ENCODE data around the gene LIM2.
"Not testable (repeated sequence)": the region's sequence is repeated elsewhere in the genome, so short reads cannot be mapped to it uniquely, and the experiment has no call there.

Gene LIM2

GRCh38 chr19:51387924-51388389 is at the start of gene LIM2:
TSS of gene LIM2 (minus strand) at chr19:51387974. CDS start at chr19:51387443, 531 bp downstream.
- no peak for DNase-seq (ENCODE audit: low read depth, low spot score)

- no peak for DNase-seq (ENCODE audit: low read depth, low spot score)
Observed at GRCh38 chr19:51434456-51434855, 46.7 kb upstream of the LIM2 start.

GRCh38 chr19:51433043-51433442 is 45.3 kb upstream of the LIM2 start:
- DNase-seq (ENCODE audit: low read depth, low spot score): no peak

GRCh38 chr19:51431124-51431523 is 43.4 kb upstream of the LIM2 start:
- DNase-seq (ENCODE audit: low read depth, low spot score): no peak

GRCh38 chr19:51430221-51430620 is 42.4 kb upstream of the LIM2 start:
- DNase-seq (ENCODE audit: low read depth, low spot score): no peak

GRCh38 chr19:51427201-51427600 is 39.4 kb upstream of the LIM2 start:
- no peak for DNase-seq (ENCODE audit: low read depth, low spot score)

GRCh38 chr19:51422053-51422448 is 34.3 kb upstream of the LIM2 start:
- peak; percentile 89 for DNase-seq (ENCODE audit: low read depth, low spot score)

- DNase-seq (ENCODE audit: low read depth, low spot score): no peak
Observed at GRCh38 chr19:51421229-51422052, 33.7 kb upstream of the LIM2 start.

GRCh38 chr19:51420511-51420910 is 32.7 kb upstream of the LIM2 start:
- DNase-seq (ENCODE audit: low read depth, low spot score): not testable (repeated sequence)

GRCh38 chr19:51418707-51419106 is 30.9 kb upstream of the LIM2 start:
- DNase-seq (ENCODE audit: low read depth, low spot score): no peak

GRCh38 chr19:51417810-51418157 is 30.0 kb upstream of the LIM2 start:
- no peak for DNase-seq (ENCODE audit: low read depth, low spot score)

GRCh38 chr19:51417107-51417809 is 29.5 kb upstream of the LIM2 start, which contains the start of gene SIGLEC10:
TSS of gene SIGLEC10 (minus strand) at chr19:51417642. CDS start at chr19:51417581, 61 bp downstream.
- no peak for DNase-seq (ENCODE audit: low read depth, low spot score)

GRCh38 chr19:51416422-51416821 is 28.6 kb upstream of the LIM2 start:
- not testable (repeated sequence) for DNase-seq (ENCODE audit: low read depth, low spot score)

GRCh38 chr19:51415187-51415586 is 27.4 kb upstream of the LIM2 start:
- DNase-seq (ENCODE audit: low read depth, low spot score): no peak

- DNase-seq (ENCODE audit: low read depth, low spot score): no peak
Observed at GRCh38 chr19:51410950-51411748, 23.4 kb upstream of the LIM2 start.

- peak; percentile 18 for DNase-seq (ENCODE audit: low read depth, low spot score)
Observed at GRCh38 chr19:51407511-51408131, 19.8 kb upstream of the LIM2 start.

- DNase-seq (ENCODE audit: low read depth, low spot score): no peak
Observed at GRCh38 chr19:51402117-51402516, 14.3 kb upstream of the LIM2 start.

GRCh38 chr19:51399936-51400335 is 12.2 kb upstream of the LIM2 start:
- DNase-seq (ENCODE audit: low read depth, low spot score): not testable (repeated sequence)

- no peak for DNase-seq (ENCODE audit: low read depth, low spot score)
Observed at GRCh38 chr19:51399231-51399630, 11.5 kb upstream of the LIM2 start.

- DNase-seq (ENCODE audit: low read depth, low spot score): peak; percentile 13
Observed at GRCh38 chr19:51398096-51398704, 10.4 kb upstream of the LIM2 start.

GRCh38 chr19:51397453-51397852 is 9.7 kb upstream of the LIM2 start:
- DNase-seq (ENCODE audit: low read depth, low spot score): not testable (repeated sequence)

Data from astrocyte of the hippocampus (primary cell).